PC-3 (cell line): Measurements from ENCODE around the gene MRM2. TPM values are rescaled to one million over a fixed set of nuclear protein-coding genes. Genes with fewer than 3 reads are reported as not detected.
A peak's percentile ranks its signal among the peaks of the same experiment; 100 is the strongest.

Source experiments
- ATAC-seq: fragments of 200-7000 bp; cut with Tn5 transposase; 2 replicates; pipeline ENCODE4 v1.9.1; 2020; ENCODE audit warnings: mild to moderate bottlenecking, moderate library complexity
- BruUV-seq: library from RNA; stranded (reverse); fragments of 400-500 nt; replicated peaks from 2 replicates; lab custom pipeline; 2021; lab: Mats Ljungman, UMichigan
- CTCF ChIA-PET: fragments of 300-600 bp; sonication (Branson Sonifier 250); formaldehyde crosslinking; loops from one replicate; lab custom pipeline; 2022; ENCODE audit warnings: antibody characterized with exemption; lab: Charles Lee
- POLR2A ChIA-PET: fragments of 300-600 bp; sonication (Branson Sonifier 250); formaldehyde crosslinking; loops from one replicate; lab custom pipeline; 2022; ENCODE audit warnings: antibody characterized with exemption; ENCODE audit not compliant: unreplicated experiment; lab: Charles Lee
- DNase-seq: peaks from one replicate; pipeline ENCODE4 v3.0.0-alpha.2; 2015
- H2AFZ ChIP-seq: fragments of 300-600 bp; sonication (generic); 2 replicates; pipeline ENCODE4 v1.6.0; 2016; ENCODE audit warnings: antibody characterized with exemption, low read length
- H3F3A ChIP-seq: fragments of 300-600 bp; sonication (generic); one replicate; pipeline ENCODE4 v1.6.0; 2017; ENCODE audit warnings: antibody characterized with exemption, low read length, control low read depth, mild to moderate bottlenecking; ENCODE audit not compliant: unreplicated experiment
- H3K27ac ChIP-seq: fragments of 300-600 bp; sonication (generic); 2 replicates; pipeline ENCODE4 v1.5.1; 2016; ENCODE audit warnings: mild to moderate bottlenecking, low read length
- H3K27me3 ChIP-seq: fragments of 300-600 bp; sonication (generic); 2 replicates; pipeline ENCODE4 v1.6.1; 2016; ENCODE audit warnings: low read length, mixed read lengths
- H3K36me3 ChIP-seq: fragments of 300-600 bp; sonication (generic); 2 replicates; pipeline ENCODE4 v1.6.1; 2016; ENCODE audit warnings: low read depth, mixed run types, low read length, mixed read lengths
- H3K4me1 ChIP-seq: fragments of 300-600 bp; sonication (generic); 2 replicates; pipeline ENCODE4 v1.5.1; 2016; ENCODE audit warnings: low read length; ENCODE audit not compliant: insufficient read depth
- H3K4me2 ChIP-seq: fragments of 300-600 bp; sonication (generic); 2 replicates; pipeline ENCODE4 v1.6.0; 2016; ENCODE audit warnings: low read length
- H3K4me3 ChIP-seq: fragments of 300-600 bp; sonication (generic); 2 replicates; pipeline ENCODE4 v1.5.1; 2016; ENCODE audit warnings: mild to moderate bottlenecking, low read length, mixed read lengths
- H3K79me2 ChIP-seq: fragments of 300-600 bp; sonication (generic); 2 replicates; pipeline ENCODE4 v1.6.1; 2017; ENCODE audit warnings: low read length, mixed read lengths
- H3K9ac ChIP-seq: fragments of 300-600 bp; sonication (generic); 2 replicates; pipeline ENCODE4 v1.6.0; 2016; ENCODE audit warnings: mild to moderate bottlenecking, low read length
- H3K9me2 ChIP-seq: fragments of 300-600 bp; sonication (generic); replicated peaks from 2 replicates; pipeline ENCODE4 v1.6.1; 2016; ENCODE audit warnings: mixed run types, low read length, mixed read lengths
- H3K9me3 ChIP-seq: fragments of 300-600 bp; sonication (generic); 2 replicates; pipeline ENCODE4 v1.6.1; 2016; ENCODE audit warnings: low read length, mixed read lengths
- H4K20me1 ChIP-seq: fragments of 300-600 bp; sonication (generic); 2 replicates; pipeline ENCODE4 v1.6.1; 2016; ENCODE audit warnings: low read length, mixed read lengths
- CTCF ChIP-seq: fragments of 300-600 bp; sonication (generic); conservative IDR thresholded peaks from 2 replicates; pipeline ENCODE4 v1.5.1; 2017; ENCODE audit warnings: antibody characterized with exemption, low read depth, mild to moderate bottlenecking, low read length
- EZH2 ChIP-seq: fragments of 300-600 bp; sonication (generic); IDR thresholded peaks from one replicate; pipeline ENCODE4 v1.6.1; 2017; ENCODE audit warnings: antibody characterized with exemption, mild to moderate bottlenecking, low read length; ENCODE audit not compliant: unreplicated experiment
- EZH2phosphoT487 ChIP-seq: fragments of 300-600 bp; sonication (generic); IDR thresholded peaks from 2 replicates; pipeline ENCODE4 v1.6.1; 2018; ENCODE audit warnings: mild to moderate bottlenecking, antibody characterized with exemption, low read length, borderline replicate concordance
- intact Hi-C: fragments of 100-400 bp; cut with micrococcal nuclease; formaldehyde crosslinking; loops from 2 replicates; pipeline ENCODE4 v1.9.0; 2023
- total RNA-seq: library from RNA; depleted of rRNA; stranded (reverse); fragments of >200 nt; gene quantifications from 2 replicates; pipeline ENCODE4 v1.2.3, GENCODE V29; 2014

The MRM2 gene
- total RNA-seq, 1 experiment from 2014 or later, result 42.6 TPM

- no TSS peak for BruUV-seq
- Histone ChIP-seq H3K79me2 (peaks cover 38% of the 10 kb centered on the region), H3K4me2 (no peak overlapping the region), H3K27me3 (no peaks in the 10 kb centered on the region), H3K9me3 (no peaks in the 10 kb centered on the region), H3F3A (no peaks in the 10 kb centered on the region), H3K9ac (no peak overlapping the region), H3K4me1 (peaks cover 6% of the 10 kb centered on the region; the same call in 1 of the 2 replicates), H4K20me1 (no peaks in the 10 kb centered on the region), H3K36me3 (peaks cover 27% of the 10 kb centered on the region), H3K4me3 (no peak overlapping the region), H3K27ac (no peak overlapping the region), H3K9me2 (no peaks in the 10 kb centered on the region), H2AFZ (no peak overlapping the region)
- TF ChIP-seq EZH2 (no peak), CTCF (no peak), EZH2phosphoT487 (no peak)
- ATAC-seq, result no peak
- POLR2A ChIA-PET, result no interaction called here
- intact Hi-C loops, result no loop called here
- DNase-seq, result no peak
- CTCF ChIA-PET, result no interaction called here
Observed at GRCh38 chr7:2233926-2234325, 8.1 kb downstream of the MRM2 start.

GRCh38 chr7:2232766-2233520, 9.1 kb downstream of the MRM2 start, which contains the start of gene MAD1L1:
Gene MAD1L1, minus strand, starts transcription at chr7:2232945. Its CDS starts 2,812 bp downstream, at chr7:2230133.
- intact Hi-C loops, result no loop called here
- Histone ChIP-seq H3K4me3 (peak within 1 kb of the TSS; percentile 98), H3K36me3 (peaks cover 22% of the 10 kb centered on the region), H3K27me3 (no peaks in the 10 kb centered on the region), H2AFZ (peak within 1 kb of the TSS; percentile 64), H3K9me3 (no peaks in the 10 kb centered on the region), H4K20me1 (no peaks in the 10 kb centered on the region), H3F3A (no peaks in the 10 kb centered on the region), H3K9ac (peak within 1 kb of the TSS; percentile 95), H3K27ac (no peak within 1 kb of the TSS), H3K4me1 (peaks cover 6% of the 10 kb centered on the region; the same call in 1 of the 2 replicates), H3K79me2 (peaks cover 46% of the 10 kb centered on the region), H3K9me2 (no peaks in the 10 kb centered on the region), H3K4me2 (peak within 1 kb of the TSS; percentile 90)
- BruUV-seq, result TSS peak; percentile 35
- ChIA-PET POLR2A (interaction anchor here (0.5 kb wide), 1 partner anchor 34 kb away, joined by 5 read pairs; no protein-coding TSS in a partner anchor), CTCF (no interaction called here)
- TF ChIP-seq CTCF, result no peak
- no peak for TF ChIP-seq EZH2phosphoT487
- no peak for TF ChIP-seq EZH2
- ATAC-seq (peak; percentile 88), DNase-seq (peak; percentile 89)
